IPS-18a (cell line): ENCODE data around the gene DPYD.

ENCODE experiments used
- H3K27ac ChIP-seq: one replicate; pipeline ENCODE4 v1.5.1; 2013; ENCODE audit warnings: low read length
- H3K27me3 ChIP-seq: one replicate; pipeline ENCODE4 v1.6.1; 2013; ENCODE audit warnings: mild to moderate bottlenecking, low read length; ENCODE audit not compliant: control insufficient read depth, insufficient read depth
- H3K36me3 ChIP-seq: one replicate; pipeline ENCODE4 v1.6.1; 2013; ENCODE audit warnings: low read depth, low read length; ENCODE audit not compliant: control insufficient read depth
- H3K4me1 ChIP-seq: one replicate; pipeline ENCODE4 v1.6.1; 2013; ENCODE audit warnings: low read depth, low read length; ENCODE audit not compliant: control insufficient read depth
- H3K4me3 ChIP-seq: one replicate; pipeline ENCODE4 v1.5.1; 2013; ENCODE audit warnings: low read length
- H3K9ac ChIP-seq: one replicate; pipeline ENCODE4 v1.6.1; 2013; ENCODE audit warnings: mild to moderate bottlenecking, low read length, moderate library complexity
- H3K9me3 ChIP-seq: one replicate; pipeline ENCODE4 v1.6.1; 2013; ENCODE audit warnings: low read depth, low read length; ENCODE audit not compliant: control insufficient read depth

DPYD gene

GRCh38 chr1:97507863-97508262 is 413.0 kb downstream of the DPYD start:
- H3K4me3 ChIP-seq: no peak overlapping the region
- H3K27me3 ChIP-seq: no peaks in the 10 kb centered on the region
- H3K27ac ChIP-seq: no peak overlapping the region
- no peak overlapping the region for H3K9ac ChIP-seq
- H3K36me3 ChIP-seq: no peaks in the 10 kb centered on the region
- H3K9me3 ChIP-seq: no peaks in the 10 kb centered on the region
- no peaks in the 10 kb centered on the region for H3K4me1 ChIP-seq

- no peaks in the 10 kb centered on the region for H3K27me3 ChIP-seq
- H3K4me3 ChIP-seq: no peak overlapping the region
- H3K36me3 ChIP-seq: no peaks in the 10 kb centered on the region
- no peak overlapping the region for H3K27ac ChIP-seq
- H3K9me3 ChIP-seq: no peaks in the 10 kb centered on the region
- H3K9ac ChIP-seq: no peak overlapping the region
- no peaks in the 10 kb centered on the region for H3K4me1 ChIP-seq
Observed at GRCh38 chr1:97506368-97506767, 414.5 kb downstream of the DPYD start.

GRCh38 chr1:97505816-97506215 is 415.0 kb downstream of the DPYD start:
- no peak overlapping the region for H3K27ac ChIP-seq
- H3K4me3 ChIP-seq: no peak overlapping the region
- no peaks in the 10 kb centered on the region for H3K4me1 ChIP-seq
- no peaks in the 10 kb centered on the region for H3K36me3 ChIP-seq
- no peaks in the 10 kb centered on the region for H3K9me3 ChIP-seq
- no peaks in the 10 kb centered on the region for H3K27me3 ChIP-seq
- no peak overlapping the region for H3K9ac ChIP-seq

- H3K4me3 ChIP-seq: no peak overlapping the region
- H3K27me3 ChIP-seq: no peaks in the 10 kb centered on the region
- no peaks in the 10 kb centered on the region for H3K36me3 ChIP-seq
- no peaks in the 10 kb centered on the region for H3K9me3 ChIP-seq
- H3K27ac ChIP-seq: no peak overlapping the region
- no peak overlapping the region for H3K9ac ChIP-seq
- H3K4me1 ChIP-seq: no peaks in the 10 kb centered on the region
Observed at GRCh38 chr1:97505289-97505688, 415.5 kb downstream of the DPYD start.

- Histone ChIP-seq H3K4me1 (no peaks in the 10 kb centered on the region), H3K4me3 (no peak overlapping the region), H3K27me3 (no peaks in the 10 kb centered on the region), H3K9me3 (no peaks in the 10 kb centered on the region), H3K27ac (no peak overlapping the region), H3K9ac (no peak overlapping the region), H3K36me3 (no peaks in the 10 kb centered on the region)
Observed at GRCh38 chr1:97502360-97502759, 418.5 kb downstream of the DPYD start.

- no peak overlapping the region for H3K4me3 ChIP-seq
- H3K9me3 ChIP-seq: no peaks in the 10 kb centered on the region
- H3K4me1 ChIP-seq: no peaks in the 10 kb centered on the region
- H3K36me3 ChIP-seq: no peaks in the 10 kb centered on the region
- H3K27ac ChIP-seq: no peak overlapping the region
- no peaks in the 10 kb centered on the region for H3K27me3 ChIP-seq
- no peak overlapping the region for H3K9ac ChIP-seq
Observed at GRCh38 chr1:97501628-97502027, 419.2 kb downstream of the DPYD start.

GRCh38 chr1:97500760-97501159 is 420.1 kb downstream of the DPYD start:
- H3K36me3 ChIP-seq: no peaks in the 10 kb centered on the region
- no peak overlapping the region for H3K9ac ChIP-seq
- H3K27me3 ChIP-seq: no peaks in the 10 kb centered on the region
- H3K4me1 ChIP-seq: no peaks in the 10 kb centered on the region
- H3K9me3 ChIP-seq: no peaks in the 10 kb centered on the region
- no peak overlapping the region for H3K27ac ChIP-seq
- no peak overlapping the region for H3K4me3 ChIP-seq

GRCh38 chr1:97499667-97500066 is 421.2 kb downstream of the DPYD start:
- no peaks in the 10 kb centered on the region for H3K27me3 ChIP-seq
- H3K9me3 ChIP-seq: no peaks in the 10 kb centered on the region

GRCh38 chr1:97489834-97490233 is 431.0 kb downstream of the DPYD start:
- H3K36me3 ChIP-seq: no peaks in the 10 kb centered on the region
- H3K27ac ChIP-seq: no peak overlapping the region
- no peak overlapping the region for H3K9ac ChIP-seq
- no peaks in the 10 kb centered on the region for H3K27me3 ChIP-seq
- H3K4me1 ChIP-seq: no peaks in the 10 kb centered on the region
- H3K4me3 ChIP-seq: no peak overlapping the region
- no peaks in the 10 kb centered on the region for H3K9me3 ChIP-seq

More at GRCh38 chr1:97499667-97500066, 421.2 kb downstream of the DPYD start:
- Histone ChIP-seq H3K9ac (no peak overlapping the region), H3K36me3 (no peaks in the 10 kb centered on the region), H3K27ac (no peak overlapping the region), H3K4me1 (no peaks in the 10 kb centered on the region), H3K4me3 (no peak overlapping the region)

GRCh38 chr1:97488530-97488929 is 432.3 kb downstream of the DPYD start:
- Histone ChIP-seq H3K4me3 (no peak overlapping the region), H3K4me1 (no peaks in the 10 kb centered on the region), H3K9me3 (no peaks in the 10 kb centered on the region), H3K27ac (no peak overlapping the region), H3K27me3 (no peaks in the 10 kb centered on the region), H3K36me3 (no peaks in the 10 kb centered on the region), H3K9ac (no peak overlapping the region)

- Histone ChIP-seq H3K36me3 (no peaks in the 10 kb centered on the region), H3K27me3 (no peaks in the 10 kb centered on the region), H3K9me3 (no peaks in the 10 kb centered on the region), H3K4me3 (no peak overlapping the region), H3K27ac (no peak overlapping the region), H3K9ac (no peak overlapping the region), H3K4me1 (no peaks in the 10 kb centered on the region)
Observed at GRCh38 chr1:97482022-97482421, 438.8 kb downstream of the DPYD start.

GRCh38 chr1:97467445-97467844 is 453.4 kb downstream of the DPYD start:
- H3K27ac ChIP-seq: no peak overlapping the region
- no peaks in the 10 kb centered on the region for H3K4me1 ChIP-seq
- H3K4me3 ChIP-seq: no peak overlapping the region
- peaks cover 6% of the 10 kb centered on the region for H3K9me3 ChIP-seq
- H3K36me3 ChIP-seq: no peaks in the 10 kb centered on the region
- no peak overlapping the region for H3K9ac ChIP-seq
- H3K27me3 ChIP-seq: no peaks in the 10 kb centered on the region
